Activated CD8-positive, alpha-beta memory T cell treated with anti-CD3 and anti-CD28 coated beads, Interleukin-2, amount 50 U/mL, for 48 hours (primary cell): ENCODE measurements around the gene GLE1.
A peak's percentile ranks its signal among the peaks of the same experiment; 100 is the strongest.
"Not testable (repeated sequence)": the region's sequence is repeated elsewhere in the genome, so short reads cannot be mapped to it uniquely, and the experiment has no call there.

Source experiments
- DNase-seq: peaks from one replicate; pipeline ENCODE4 v3.0.0-alpha.2; 2020

The GLE1 gene

DNA sequence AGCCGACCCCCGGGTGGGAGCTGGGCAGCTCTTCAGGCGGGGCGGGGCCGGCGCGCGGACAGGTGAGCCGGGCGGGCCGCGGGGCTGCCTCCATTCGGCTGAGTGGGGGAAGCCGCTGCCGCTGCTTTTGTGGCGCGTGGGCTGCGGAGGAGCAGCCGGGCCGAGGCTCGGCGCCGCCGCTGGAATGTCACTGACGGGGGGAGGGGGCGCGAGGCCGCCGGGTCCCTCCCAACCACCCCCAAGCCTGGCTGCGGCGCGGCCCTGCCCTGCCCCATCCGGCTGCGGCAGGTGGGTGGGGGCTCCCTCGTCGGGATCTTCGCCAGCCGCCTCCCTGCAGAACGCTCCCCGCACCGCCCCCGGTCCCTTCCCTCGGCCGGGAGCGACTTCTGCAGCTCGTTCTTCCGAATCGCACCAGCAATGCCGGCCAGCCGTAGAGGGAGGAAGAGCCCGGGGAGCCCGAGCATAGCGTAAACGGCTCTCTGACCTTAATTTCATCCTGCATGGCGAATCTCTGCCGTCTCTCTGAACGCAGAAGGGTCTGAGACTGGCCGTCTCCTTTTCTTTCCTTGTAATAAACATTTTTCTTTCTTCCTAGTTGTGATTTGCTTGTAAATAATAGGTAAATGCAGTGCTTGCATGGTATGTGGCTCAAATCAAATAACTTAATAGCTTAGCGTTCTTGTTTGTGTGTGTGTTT is 48.4 kb downstream of the GLE1 start:
- peak; percentile 78 for DNase-seq

- DNase-seq: no peak
Observed at GRCh38 chr9:128553728-128554127, 49.2 kb downstream of the GLE1 start.

DNA sequence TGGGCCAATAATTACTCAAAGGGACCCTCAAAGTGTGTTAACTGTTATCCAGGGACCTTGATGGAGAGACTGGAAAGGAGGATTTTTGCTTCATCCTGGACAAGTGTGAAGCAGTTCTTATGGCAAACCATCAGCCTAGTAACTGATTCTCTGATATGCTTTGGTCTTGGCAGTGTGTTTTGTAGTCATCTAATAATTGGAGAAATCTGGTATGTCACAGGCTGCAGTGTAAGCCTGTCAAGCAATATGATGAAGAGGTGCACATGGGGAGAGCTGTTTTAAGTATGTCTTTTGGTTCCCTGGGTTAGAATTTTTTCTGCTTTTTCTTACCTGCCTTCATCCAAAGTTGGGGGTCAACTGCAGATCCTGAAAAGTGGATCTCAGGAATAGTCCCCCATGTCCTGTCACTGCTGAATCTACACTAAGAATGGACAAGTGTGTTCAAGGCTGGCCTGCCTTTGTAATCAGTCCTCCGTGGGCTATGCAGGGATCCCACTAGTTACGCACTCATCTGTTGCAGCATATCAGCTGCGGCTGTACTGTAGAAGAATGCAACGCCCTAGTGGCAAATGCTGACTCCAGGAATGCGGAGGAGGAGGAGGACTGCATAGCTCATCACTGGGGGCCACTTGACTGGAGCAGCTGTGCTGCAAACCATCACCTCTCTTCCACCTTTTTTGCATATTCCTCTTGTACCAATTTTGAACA is 49.8 kb downstream of the GLE1 start:
- DNase-seq: peak; percentile 59

DNA sequence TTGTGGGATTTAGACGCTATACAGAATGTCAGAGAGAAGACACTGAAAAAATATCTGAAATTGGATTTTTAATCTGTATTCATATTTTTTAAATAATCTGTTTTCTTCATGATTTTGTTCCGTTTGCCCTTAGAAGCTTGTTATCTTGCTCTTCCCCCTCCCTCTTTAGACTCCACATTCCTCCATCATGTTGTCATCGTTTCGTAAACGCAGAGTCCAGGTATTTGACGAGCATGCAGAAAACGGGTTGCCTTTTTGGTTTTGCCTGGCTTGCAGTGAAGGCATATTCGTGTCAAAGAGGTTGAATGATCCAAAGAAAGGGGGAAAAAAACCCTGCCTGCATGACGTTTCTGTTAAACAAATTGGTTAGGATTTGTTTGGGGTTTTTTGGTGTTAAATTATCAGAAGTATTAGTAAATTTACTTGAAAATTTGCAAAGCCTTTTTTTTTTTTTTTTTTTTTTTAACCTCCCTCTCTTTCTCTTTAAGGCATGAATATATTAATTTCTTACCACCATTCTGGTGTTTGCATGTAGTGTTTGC is 50.7 kb downstream of the GLE1 start:
- DNase-seq: no peak

- no peak for DNase-seq
Observed at GRCh38 chr9:128556276-128556675, 51.8 kb downstream of the GLE1 start.

- DNase-seq: no peak
Observed at GRCh38 chr9:128556926-128557634, 52.6 kb downstream of the GLE1 start.

- DNase-seq: peak; percentile 79
Observed at GRCh38 chr9:128558431-128559310, 54.2 kb downstream of the GLE1 start.

DNA sequence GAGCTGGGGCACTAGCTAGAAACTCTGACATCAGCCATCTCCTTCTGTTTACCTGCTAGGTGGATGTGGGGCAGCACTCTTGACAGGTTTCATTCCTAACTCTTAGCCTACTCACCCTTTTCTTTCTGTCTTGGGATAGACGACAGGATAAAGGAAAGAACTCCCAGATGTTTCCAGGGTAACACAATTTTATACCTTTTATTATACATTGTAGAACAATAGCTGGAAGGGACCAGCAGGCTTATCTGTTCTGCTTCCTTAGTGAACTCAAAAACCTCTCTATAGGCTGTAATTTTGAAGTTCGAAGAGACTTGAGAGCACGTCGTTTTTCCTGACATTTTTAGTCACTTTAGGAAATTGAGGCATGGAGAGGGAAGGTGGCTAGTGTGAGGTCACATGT is 61.1 kb downstream of the GLE1 start:
- no peak for DNase-seq

DNA sequence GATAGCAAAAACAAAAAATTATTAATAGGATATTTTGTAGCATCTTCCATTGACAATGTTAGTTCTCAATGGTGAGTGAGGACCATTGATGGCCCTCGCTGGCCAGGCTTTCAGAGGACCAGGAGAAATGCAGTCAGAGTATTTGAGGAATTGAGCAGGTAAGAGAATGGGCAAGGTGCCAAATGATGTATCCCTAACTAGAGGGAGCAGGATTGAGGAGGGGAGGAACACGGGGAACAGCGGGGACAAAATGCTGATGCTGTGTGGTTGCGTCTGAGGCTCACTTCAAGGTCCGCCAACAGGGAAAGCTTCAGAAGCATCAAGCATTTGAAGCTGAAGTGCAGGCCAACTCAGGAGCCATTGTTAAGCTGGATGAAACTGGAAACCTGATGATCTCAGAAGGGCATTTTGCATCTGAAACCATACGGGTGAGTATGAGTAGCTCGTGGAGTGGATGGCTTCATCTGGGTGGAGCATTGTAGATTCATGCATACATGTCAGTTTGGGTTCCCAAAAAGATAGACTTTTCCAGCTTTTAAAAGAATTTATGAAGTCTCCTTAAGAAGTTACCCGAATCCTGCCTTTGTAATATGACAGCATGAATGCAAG is 64.1 kb downstream of the GLE1 start:
- DNase-seq: no peak

DNA sequence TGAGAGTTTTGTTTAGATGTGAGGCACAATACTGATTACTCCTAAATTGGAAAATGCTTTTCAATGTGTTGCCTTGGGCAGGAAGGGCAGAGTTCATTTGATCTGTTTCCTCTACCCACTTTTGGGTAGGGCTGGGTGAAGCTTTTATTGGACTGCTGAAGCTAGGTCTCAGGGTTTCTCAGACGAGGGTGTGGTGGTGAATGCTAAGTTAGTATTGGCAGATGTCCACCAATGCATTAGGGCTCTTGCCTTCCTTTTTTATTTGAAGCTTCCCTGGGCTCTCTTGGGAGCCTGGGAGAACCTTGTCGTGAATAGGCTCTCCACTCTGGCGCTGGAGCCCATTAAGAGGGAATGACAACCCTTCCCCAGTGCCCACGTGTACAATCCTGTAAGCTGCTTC is 71.0 kb downstream of the GLE1 start:
- no peak for DNase-seq

DNA sequence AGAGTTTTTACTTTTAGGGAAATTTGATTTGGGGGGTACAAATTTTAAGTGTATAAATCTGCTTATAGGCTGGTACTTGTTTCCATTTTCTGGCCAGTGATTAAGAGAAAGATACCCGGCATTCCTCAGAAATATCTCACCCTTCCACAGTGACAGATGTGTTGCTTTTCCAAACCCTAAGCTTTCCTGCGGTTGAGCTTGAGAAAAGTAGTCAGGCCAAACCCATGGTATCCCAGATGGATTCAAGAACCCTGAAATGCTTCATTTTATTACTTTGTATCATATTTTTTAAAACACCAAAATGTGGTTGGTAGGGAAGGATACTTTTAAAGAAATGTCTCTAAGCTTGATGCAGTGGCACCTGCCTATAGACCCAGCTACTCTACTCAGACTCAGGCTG is 71.4 kb downstream of the GLE1 start:
- DNase-seq: no peak

DNA sequence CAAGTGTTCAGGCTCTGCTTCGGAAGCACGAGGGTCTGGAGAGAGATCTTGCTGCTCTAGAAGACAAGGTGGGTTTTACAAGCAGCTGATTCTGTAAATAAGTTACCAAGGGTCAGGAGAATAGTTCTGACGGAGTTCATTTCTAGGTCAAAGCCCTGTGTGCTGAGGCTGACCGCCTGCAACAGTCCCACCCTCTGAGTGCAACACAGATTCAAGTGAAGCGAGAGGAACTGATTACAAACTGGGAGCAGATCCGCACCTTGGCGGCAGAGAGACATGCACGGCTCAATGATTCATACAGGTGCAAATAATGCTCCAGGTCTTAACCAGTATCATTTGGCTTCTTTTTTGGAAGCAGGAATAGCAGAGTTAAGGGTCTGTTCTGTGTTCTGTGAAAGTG is 72.7 kb downstream of the GLE1 start:
- no peak for DNase-seq

GRCh38 chr9:128579194-128579593 is 74.7 kb downstream of the GLE1 start:
- DNase-seq: no peak

DNA sequence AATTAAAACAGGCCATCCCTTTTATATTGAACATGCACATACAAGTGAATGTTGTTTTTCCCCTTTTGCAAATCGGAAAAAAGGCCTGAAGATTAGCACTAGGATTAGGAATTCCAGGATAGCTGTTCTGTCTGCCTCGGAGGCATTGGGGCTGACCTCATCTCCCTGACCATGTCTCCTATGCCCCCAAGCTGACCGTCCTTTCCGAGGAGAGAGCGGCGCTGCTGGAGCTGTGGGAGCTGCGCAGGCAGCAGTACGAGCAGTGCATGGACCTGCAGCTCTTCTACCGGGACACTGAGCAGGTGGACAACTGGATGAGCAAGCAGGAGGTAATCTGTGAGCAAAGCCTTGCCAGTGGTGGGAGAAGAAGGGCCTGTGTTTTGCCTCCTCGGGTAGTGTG is 76.2 kb downstream of the GLE1 start:
- no peak for DNase-seq

- not testable (repeated sequence) for DNase-seq
Observed at GRCh38 chr9:128585155-128585554, 80.6 kb downstream of the GLE1 start.

DNA sequence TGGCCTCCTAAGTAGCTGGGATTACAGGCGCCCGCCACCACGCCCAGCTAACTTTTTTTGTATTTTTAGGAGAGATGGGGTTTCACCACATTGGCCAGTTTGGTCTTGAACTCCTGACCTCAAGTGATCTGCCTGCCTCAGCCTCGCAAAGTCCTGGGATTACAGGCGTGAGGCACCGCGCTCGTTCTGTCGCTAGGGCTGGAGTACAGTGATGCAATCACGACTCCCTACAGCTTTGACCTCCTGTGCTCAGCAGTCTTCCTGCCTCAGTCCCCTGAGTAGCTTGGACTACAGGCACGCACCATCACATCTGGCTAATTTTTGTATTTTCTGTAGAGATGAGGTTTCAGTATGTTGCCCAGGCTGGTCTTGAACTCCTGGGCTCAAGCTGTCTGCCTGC is 82.4 kb downstream of the GLE1 start:
- DNase-seq: not testable (repeated sequence)

DNA sequence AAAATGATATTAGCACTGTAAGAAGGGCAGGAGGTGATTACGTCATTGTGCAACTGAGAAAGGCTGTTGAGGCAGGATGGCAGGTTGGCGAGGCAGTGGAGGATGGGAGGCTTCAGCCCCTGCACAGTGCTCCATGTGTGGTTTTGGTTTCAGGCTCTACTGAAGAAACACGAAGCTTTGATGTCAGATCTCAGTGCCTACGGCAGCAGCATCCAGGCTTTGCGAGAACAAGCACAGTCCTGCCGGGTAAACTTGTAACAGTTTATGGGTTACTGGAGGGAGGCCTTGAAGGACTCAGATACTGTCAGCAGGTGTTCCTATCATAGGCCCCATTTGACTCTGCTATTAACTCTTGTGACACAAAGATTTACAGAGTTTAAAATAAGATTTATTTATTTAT is 82.9 kb downstream of the GLE1 start:
- peak; percentile 56 for DNase-seq

GRCh38 chr9:128588581-128589233 is 84.2 kb downstream of the GLE1 start:
- DNase-seq: no peak
